ENCODE data around the gene NMBR.

- TF ChIP-seq EZH2 (IDR thresholded peaks at IDR 0.05; ENCODE audit: low read depth) = no peak
- TF ChIP-seq, protein P1, sequence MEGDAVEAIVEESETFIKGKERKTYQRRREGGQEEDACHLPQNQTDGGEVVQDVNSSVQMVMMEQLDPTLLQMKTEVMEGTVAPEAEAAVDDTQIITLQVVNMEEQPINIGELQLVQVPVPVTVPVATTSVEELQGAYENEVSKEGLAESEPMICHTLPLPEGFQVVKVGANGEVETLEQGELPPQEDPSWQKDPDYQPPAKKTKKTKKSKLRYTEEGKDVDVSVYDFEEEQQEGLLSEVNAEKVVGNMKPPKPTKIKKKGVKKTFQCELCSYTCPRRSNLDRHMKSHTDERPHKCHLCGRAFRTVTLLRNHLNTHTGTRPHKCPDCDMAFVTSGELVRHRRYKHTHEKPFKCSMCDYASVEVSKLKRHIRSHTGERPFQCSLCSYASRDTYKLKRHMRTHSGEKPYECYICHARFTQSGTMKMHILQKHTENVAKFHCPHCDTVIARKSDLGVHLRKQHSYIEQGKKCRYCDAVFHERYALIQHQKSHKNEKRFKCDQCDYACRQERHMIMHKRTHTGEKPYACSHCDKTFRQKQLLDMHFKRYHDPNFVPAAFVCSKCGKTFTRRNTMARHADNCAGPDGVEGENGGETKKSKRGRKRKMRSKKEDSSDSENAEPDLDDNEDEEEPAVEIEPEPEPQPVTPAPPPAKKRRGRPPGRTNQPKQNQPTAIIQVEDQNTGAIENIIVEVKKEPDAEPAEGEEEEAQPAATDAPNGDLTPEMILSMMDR (conservative IDR thresholded peaks at IDR 0.05) = no peak
These were observed 18.3 kb upstream of the NMBR start for GRCh38 chr6:142165227-142165626.
